ENCODE measurements around the gene GTF3C4. TPM values are rescaled to one million over a fixed set of nuclear protein-coding genes. Genes with fewer than 3 reads are reported as not detected.

Gene GTF3C4, protein sequence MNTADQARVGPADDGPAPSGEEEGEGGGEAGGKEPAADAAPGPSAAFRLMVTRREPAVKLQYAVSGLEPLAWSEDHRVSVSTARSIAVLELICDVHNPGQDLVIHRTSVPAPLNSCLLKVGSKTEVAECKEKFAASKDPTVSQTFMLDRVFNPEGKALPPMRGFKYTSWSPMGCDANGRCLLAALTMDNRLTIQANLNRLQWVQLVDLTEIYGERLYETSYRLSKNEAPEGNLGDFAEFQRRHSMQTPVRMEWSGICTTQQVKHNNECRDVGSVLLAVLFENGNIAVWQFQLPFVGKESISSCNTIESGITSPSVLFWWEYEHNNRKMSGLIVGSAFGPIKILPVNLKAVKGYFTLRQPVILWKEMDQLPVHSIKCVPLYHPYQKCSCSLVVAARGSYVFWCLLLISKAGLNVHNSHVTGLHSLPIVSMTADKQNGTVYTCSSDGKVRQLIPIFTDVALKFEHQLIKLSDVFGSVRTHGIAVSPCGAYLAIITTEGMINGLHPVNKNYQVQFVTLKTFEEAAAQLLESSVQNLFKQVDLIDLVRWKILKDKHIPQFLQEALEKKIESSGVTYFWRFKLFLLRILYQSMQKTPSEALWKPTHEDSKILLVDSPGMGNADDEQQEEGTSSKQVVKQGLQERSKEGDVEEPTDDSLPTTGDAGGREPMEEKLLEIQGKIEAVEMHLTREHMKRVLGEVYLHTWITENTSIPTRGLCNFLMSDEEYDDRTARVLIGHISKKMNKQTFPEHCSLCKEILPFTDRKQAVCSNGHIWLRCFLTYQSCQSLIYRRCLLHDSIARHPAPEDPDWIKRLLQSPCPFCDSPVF
- total RNA-seq (2014; rRNA removed; shearing (Covaris generic)) (13.0 and 15.8 TPM in 2 replicates), polyA plus RNA-seq (2016; fragmentation: Nextera tagmentation; extraction: Ambion mirVana) (4.7 and 4.9 TPM in 2 replicates)

- Histone ChIP-seq H3K27ac (peak within 1 kb of the TSS; percentile 97), H4K20me1 (ENCODE audit: insufficient read depth) (peaks cover 20% of the 10 kb centered on the region; the same call in 1 of the 2 replicates), H3K9me2 (ENCODE audit: insufficient read depth) (no peaks in the 10 kb centered on the region), H3F3A (ENCODE audit: insufficient read depth) (peaks cover 31% of the 10 kb centered on the region), H3K79me2 (ENCODE audit: insufficient read depth) (peaks cover 86% of the 10 kb centered on the region), H3K4me3 (peak within 1 kb of the TSS; percentile 86), H3K36me3 (ENCODE audit: low read depth) (no peaks in the 10 kb centered on the region), H2AFZ (peak within 1 kb of the TSS; percentile 94), H3K9me3 (ENCODE audit: low read depth) (no peaks in the 10 kb centered on the region), H3K4me2 (ENCODE audit: unreplicated experiment) (peak within 1 kb of the TSS; percentile 96), H3K9ac (peak within 1 kb of the TSS; percentile 97), H3K4me1 (ENCODE audit: insufficient read depth) (peaks cover 29% of the 10 kb centered on the region), H3K27me3 (replicated peaks; ENCODE audit: insufficient read depth) (no peaks in the 10 kb centered on the region)
- peak; percentile 71 for DNase-seq
- WGBS, 2 experiments (ENCODE audit: low coverage in 1 of 2, low lambda C conversion rate in 2 of 2, missing lambda C conversion rate in 2 of 2): 1 to 2% methylated on average over 56 to 82 of the region's 82 CpGs
- in situ Hi-C loops (cut with MboI): no loop called here
- TF ChIP-seq EZH2phosphoT487 (IDR thresholded peaks at IDR 0.05; ENCODE audit: insufficient read depth, low read depth) (no peak), EZH2 (IDR thresholded peaks at IDR 0.05; ENCODE audit: insufficient read depth, poor library complexity, severe bottlenecking) (no peak)
Observed at GRCh38 chr9:132670457-132671391, at the start of gene GTF3C4. Gene GTF3C4, plus strand, starts transcription at chr9:132670464. Its CDS starts 135 bp downstream, at chr9:132670599.

DNA sequence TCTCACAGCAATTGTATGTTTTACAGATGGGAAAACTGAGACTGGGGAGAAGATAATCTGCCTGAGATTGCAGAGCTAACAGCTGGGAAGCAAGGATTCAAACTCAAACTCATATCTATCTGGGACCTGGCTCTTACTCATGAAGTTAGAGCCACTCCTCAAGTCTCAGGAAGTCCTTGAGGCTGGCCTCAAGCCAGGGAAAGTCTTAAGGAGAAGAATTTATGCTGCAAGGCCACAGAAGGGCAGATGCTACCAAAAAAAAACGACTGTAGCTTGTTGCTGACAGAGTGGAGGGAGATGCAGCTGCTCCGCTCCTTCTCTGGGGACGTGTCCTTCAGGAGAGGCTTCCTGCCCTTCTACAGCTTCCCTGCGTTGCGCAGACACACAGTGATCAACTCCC, 48.1 kb upstream of the GTF3C4 start:
- no peaks in the 10 kb centered on the region for H3K9me3 ChIP-seq (ENCODE audit: low read depth)
- no peaks in the 10 kb centered on the region for H3F3A ChIP-seq (ENCODE audit: insufficient read depth)
- no peaks in the 10 kb centered on the region for H3K4me1 ChIP-seq (ENCODE audit: insufficient read depth)
- H3K4me2 ChIP-seq (ENCODE audit: unreplicated experiment): no peak overlapping the region
- DNase-seq: peak; percentile 5
- peaks cover 17% of the 10 kb centered on the region for H3K36me3 ChIP-seq (ENCODE audit: low read depth)
- no peaks in the 10 kb centered on the region for H3K79me2 ChIP-seq (ENCODE audit: insufficient read depth)
- H3K9ac ChIP-seq: no peak overlapping the region
- H3K27ac ChIP-seq: no peak overlapping the region
- 88 to 90% methylated on average over 5 of the region's 5 CpGs for WGBS, 2 experiments (ENCODE audit: low coverage in 1 of 2, low lambda C conversion rate in 2 of 2, missing lambda C conversion rate in 2 of 2)
- H3K27me3 ChIP-seq (replicated peaks; ENCODE audit: insufficient read depth): no peaks in the 10 kb centered on the region
- TF ChIP-seq EZH2 (IDR thresholded peaks at IDR 0.05; ENCODE audit: insufficient read depth, poor library complexity, severe bottlenecking) (no peak), EZH2phosphoT487 (IDR thresholded peaks at IDR 0.05; ENCODE audit: insufficient read depth, low read depth) (no peak)
- no peaks in the 10 kb centered on the region for H4K20me1 ChIP-seq (ENCODE audit: insufficient read depth)
- H2AFZ ChIP-seq: no peak overlapping the region
- in situ Hi-C loops (cut with MboI): no loop called here
- H3K9me2 ChIP-seq (ENCODE audit: insufficient read depth): no peaks in the 10 kb centered on the region
- no peak overlapping the region for H3K4me3 ChIP-seq

DNA sequence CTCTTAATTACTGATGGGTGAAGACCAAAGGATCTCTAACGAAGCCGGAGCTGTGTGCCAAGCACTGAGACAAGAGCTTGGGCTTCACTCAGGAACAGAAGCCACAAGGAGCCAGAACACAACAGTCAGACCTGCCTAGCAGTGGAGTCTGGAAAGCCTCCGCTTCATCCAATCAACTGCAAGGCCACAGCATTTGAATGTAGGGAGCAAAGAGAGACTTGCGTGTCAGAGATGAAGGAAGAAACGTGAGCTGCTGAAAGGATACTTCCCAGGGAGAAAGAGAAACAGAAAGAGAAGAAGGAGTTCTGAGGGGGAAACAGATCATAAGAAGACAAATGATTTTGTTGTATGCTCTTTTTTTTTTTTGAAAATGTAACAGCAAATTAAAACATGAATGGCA, 44.0 kb upstream of the GTF3C4 start:
- no peak overlapping the region for H3K9ac ChIP-seq
- no peak overlapping the region for H3K27ac ChIP-seq
- in situ Hi-C loops (cut with MboI): no loop called here
- H4K20me1 ChIP-seq (ENCODE audit: insufficient read depth): no peaks in the 10 kb centered on the region
- DNase-seq: no peak
- peaks cover 36% of the 10 kb centered on the region; the same call in 1 of the 2 replicates for H3K36me3 ChIP-seq (ENCODE audit: low read depth)
- WGBS, 2 experiments (ENCODE audit: low coverage in 1 of 2, low lambda C conversion rate in 2 of 2, missing lambda C conversion rate in 2 of 2): 99 to 100% methylated on average over 5 of the region's 5 CpGs
- no peak overlapping the region for H2AFZ ChIP-seq
- no peaks in the 10 kb centered on the region for H3K9me2 ChIP-seq (ENCODE audit: insufficient read depth)
- H3K79me2 ChIP-seq (ENCODE audit: insufficient read depth): no peaks in the 10 kb centered on the region
- no peak for TF ChIP-seq EZH2 (IDR thresholded peaks at IDR 0.05; ENCODE audit: insufficient read depth, poor library complexity, severe bottlenecking)
- TF ChIP-seq EZH2phosphoT487 (IDR thresholded peaks at IDR 0.05; ENCODE audit: insufficient read depth, low read depth): no peak
- no peaks in the 10 kb centered on the region for H3F3A ChIP-seq (ENCODE audit: insufficient read depth)
- no peaks in the 10 kb centered on the region for H3K4me1 ChIP-seq (ENCODE audit: insufficient read depth)
- no peak overlapping the region for H3K4me2 ChIP-seq (ENCODE audit: unreplicated experiment)
- H3K27me3 ChIP-seq (replicated peaks; ENCODE audit: insufficient read depth): no peaks in the 10 kb centered on the region
- no peaks in the 10 kb centered on the region for H3K9me3 ChIP-seq (ENCODE audit: low read depth)
- H3K4me3 ChIP-seq: no peak overlapping the region

Measured in GM23248 (cell line).